Transverse colon (tissue), 3 donors: ENCODE results near the gene FBXL2.

Experiments used
- EP300 ChIP-seq: sonication (generic); formaldehyde crosslinking; IDR thresholded peaks from one replicate; pipeline ENCODE4 v1.6.1; 2017; ENCODE audit warnings: antibody characterized with exemption, low read depth
- POLR2A ChIP-seq: fragments of 450-650 bp; IDR thresholded peaks from one replicate; pipeline ENCODE4 v1.6.1; 2016; ENCODE audit warnings: antibody characterized with exemption, mild to moderate bottlenecking, moderate library complexity
- TF ChIP-seq, protein P1 (sequence below), 5 experiments: fragments of 200-600 bp in 3 of 5; fragments of 450-650 bp in 2 of 5; sonication (generic) in 3 of 5; IDR thresholded peaks; 1 replicate in 2 of 5; 2 replicates in 3 of 5; pipeline ENCODE4 v1.5.1; 2016 to 2017; ENCODE audit warnings: antibody characterized with exemption in 5 of 5, inconsistent platforms in 3 of 5, mild to moderate bottlenecking in 2 of 5, moderate library complexity in 1 of 5

DNA sequence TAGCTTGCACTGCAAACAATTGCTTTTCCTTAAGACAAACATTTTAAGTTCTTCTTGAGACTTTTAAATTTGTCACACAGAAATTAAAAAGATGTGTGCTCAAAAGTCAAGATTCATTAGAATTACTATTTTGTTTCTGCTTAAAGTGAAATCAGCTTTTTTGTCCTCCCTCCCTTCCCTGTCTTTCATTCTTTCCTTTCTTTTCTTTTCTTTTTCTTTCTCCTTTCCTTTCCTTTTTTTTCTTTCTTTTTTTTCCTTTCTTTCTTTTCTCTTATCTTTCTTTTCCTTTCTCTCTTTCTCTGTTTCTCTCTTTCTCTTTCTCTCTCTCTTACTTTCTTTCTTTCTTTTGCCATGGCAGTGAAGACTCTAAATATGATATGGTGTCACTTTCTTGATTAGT lies 37.8 kb downstream of the FBXL2 start:
- TF ChIP-seq POLR2A (no peak), EP300 (no peak)
- TF ChIP-seq, protein P1, sequence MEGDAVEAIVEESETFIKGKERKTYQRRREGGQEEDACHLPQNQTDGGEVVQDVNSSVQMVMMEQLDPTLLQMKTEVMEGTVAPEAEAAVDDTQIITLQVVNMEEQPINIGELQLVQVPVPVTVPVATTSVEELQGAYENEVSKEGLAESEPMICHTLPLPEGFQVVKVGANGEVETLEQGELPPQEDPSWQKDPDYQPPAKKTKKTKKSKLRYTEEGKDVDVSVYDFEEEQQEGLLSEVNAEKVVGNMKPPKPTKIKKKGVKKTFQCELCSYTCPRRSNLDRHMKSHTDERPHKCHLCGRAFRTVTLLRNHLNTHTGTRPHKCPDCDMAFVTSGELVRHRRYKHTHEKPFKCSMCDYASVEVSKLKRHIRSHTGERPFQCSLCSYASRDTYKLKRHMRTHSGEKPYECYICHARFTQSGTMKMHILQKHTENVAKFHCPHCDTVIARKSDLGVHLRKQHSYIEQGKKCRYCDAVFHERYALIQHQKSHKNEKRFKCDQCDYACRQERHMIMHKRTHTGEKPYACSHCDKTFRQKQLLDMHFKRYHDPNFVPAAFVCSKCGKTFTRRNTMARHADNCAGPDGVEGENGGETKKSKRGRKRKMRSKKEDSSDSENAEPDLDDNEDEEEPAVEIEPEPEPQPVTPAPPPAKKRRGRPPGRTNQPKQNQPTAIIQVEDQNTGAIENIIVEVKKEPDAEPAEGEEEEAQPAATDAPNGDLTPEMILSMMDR (IDR thresholded peaks at IDR 0.05) = no peak
